HCT116 (cell line): Measurements from ENCODE around the gene MRPL36.

Experiments
- CEBPB ChIP-seq: IDR thresholded peaks from 2 replicates; pipeline ENCODE4 v1.6.1; 2012; ENCODE audit warnings: low read depth
- CTCF ChIP-seq, 3 experiments: fragments of 200-600 bp in 1 of 3; sonication (generic) in 1 of 3; IDR thresholded peaks in 2 of 3; conservative IDR thresholded peaks in 1 of 3; 2 replicates each; pipeline ENCODE4 v1.5.1; 2012 to 2017; ENCODE audit warnings: low read depth in 2 of 3, low read length in 2 of 3, antibody characterized with exemption in 1 of 3, borderline replicate concordance in 1 of 3, control low read depth in 1 of 3, mild to moderate bottlenecking in 1 of 3, mixed read lengths in 1 of 3, mixed run types in 1 of 3, moderate library complexity in 1 of 3; ENCODE audit not compliant: insufficient read depth in 1 of 3
- ELF1 ChIP-seq: IDR thresholded peaks from 2 replicates; pipeline ENCODE4 v1.6.1; 2012; ENCODE audit warnings: low read depth, borderline replicate concordance
- EZH2 ChIP-seq: fragments of 200-600 bp; sonication (generic); IDR thresholded peaks from 2 replicates; pipeline ENCODE4 v1.6.1; 2017; ENCODE audit warnings: antibody characterized with exemption, mixed run types
- MAX ChIP-seq: IDR thresholded peaks from 2 replicates; pipeline ENCODE4 v1.6.1; 2012
- POLR2A ChIP-seq: IDR thresholded peaks from 2 replicates; pipeline ENCODE4 v1.7.0; 2011; ENCODE audit warnings: borderline replicate concordance; ENCODE audit not compliant: insufficient read depth, insufficient read length; ENCODE audit errors: extremely low read depth
- POLR2AphosphoS5 ChIP-seq: IDR thresholded peaks from 2 replicates; pipeline ENCODE4 v1.6.1; 2011; ENCODE audit warnings: mild to moderate bottlenecking, low read depth, low read length, moderate library complexity
- RAD21 ChIP-seq: IDR thresholded peaks from 2 replicates; pipeline ENCODE4 v1.6.1; 2012; ENCODE audit warnings: low read depth, mild to moderate bottlenecking
- REST ChIP-seq: IDR thresholded peaks from 2 replicates; pipeline ENCODE4 v1.6.1; 2012; ENCODE audit warnings: low read depth
- SIN3A ChIP-seq: IDR thresholded peaks from 2 replicates; pipeline ENCODE4 v1.6.1; 2012; ENCODE audit warnings: low read depth
- SP1 ChIP-seq: IDR thresholded peaks from 2 replicates; pipeline ENCODE4 v1.6.1; 2012; ENCODE audit warnings: low read depth
- YY1 ChIP-seq: IDR thresholded peaks from 2 replicates; pipeline ENCODE4 v1.6.1; 2011; ENCODE audit warnings: low read length, low read depth, moderate library complexity, mild to moderate bottlenecking; ENCODE audit not compliant: insufficient replicate concordance; ENCODE audit errors: extremely low read depth

- TF ChIP-seq ELF1 (no peak), CTCF (IDR thresholded peaks at IDR 0.05 in 2 of 3, conservative IDR thresholded peaks at IDR 0.05 in 1 of 3; ENCODE audit: borderline replicate concordance in 1 of 3, insufficient read depth in 1 of 3, low read depth in 2 of 3, low read length in 2 of 3) (no peak), POLR2AphosphoS5 (no peak), POLR2A (no peak), SIN3A (no peak), SP1 (no peak), MAX (no peak), EZH2 (no peak), REST (no peak), YY1 (no peak), CEBPB (no peak), RAD21 (no peak)
Measured at GRCh38 chr5:1779782-1780613, 19.6 kb downstream of the MRPL36 start.
